Endothelial cell of umbilical vein (primary cell): Measurements from ENCODE around the gene RSPO1.

ENCODE experiments used
- CTCF ChIP-seq, 2 donors: IDR thresholded peaks; 1 replicate in 1 of 2; 2 replicates in 1 of 2; pipeline ENCODE4 v1.5.1; 2011; ENCODE audit warnings: low read length in 2 of 2, mild to moderate bottlenecking in 2 of 2, moderate library complexity in 2 of 2, control low read depth in 1 of 2, inconsistent platforms in 1 of 2, low read depth in 1 of 2; ENCODE audit not compliant: insufficient read depth in 1 of 2; ENCODE audit errors: extremely low read depth in 1 of 2
- EZH2 ChIP-seq: IDR thresholded peaks from 2 replicates; pipeline ENCODE4 v1.6.1; 2012; ENCODE audit warnings: borderline replicate concordance, low read depth, mild to moderate bottlenecking, moderate library complexity, low read length, inconsistent platforms; ENCODE audit not compliant: severe bottlenecking
- JUN ChIP-seq: IDR thresholded peaks from 2 replicates; pipeline ENCODE4 v1.6.1; 2011; ENCODE audit warnings: borderline replicate concordance, low read depth; ENCODE audit not compliant: insufficient read length, insufficient read depth
- MYC ChIP-seq: IDR thresholded peaks from one replicate; pipeline ENCODE4 v1.6.1; 2011; ENCODE audit warnings: mild to moderate bottlenecking, low read depth, low read length
- POLR2A ChIP-seq: IDR thresholded peaks from 2 replicates; pipeline ENCODE4 v1.6.1; 2012; ENCODE audit warnings: low read depth, mild to moderate bottlenecking, control low read depth, low read length
- POLR2AphosphoS5 ChIP-seq: IDR thresholded peaks from 2 replicates; pipeline ENCODE4 v1.6.1; 2012; ENCODE audit warnings: low read depth, mild to moderate bottlenecking, control low read depth, low read length, moderate library complexity; ENCODE audit not compliant: insufficient read depth

GRCh38 chr1:37562984-37563383, 71.7 kb downstream of the RSPO1 start:
- TF ChIP-seq POLR2AphosphoS5: no peak
- no peak for TF ChIP-seq CTCF (IDR thresholded peaks at IDR 0.05; ENCODE audit: extremely low read depth in 1 of 2, insufficient read depth in 1 of 2, low read depth in 1 of 2, low read length in 2 of 2)
- no peak for TF ChIP-seq POLR2A
- TF ChIP-seq EZH2: no peak
- no peak for TF ChIP-seq JUN
- no peak for TF ChIP-seq MYC
